NCI-H226 (cell line): Measurements from ENCODE around the gene SLC17A9.
"Not testable (repeated sequence)": the region's sequence is repeated elsewhere in the genome, so short reads cannot be mapped to it uniquely, and the experiment has no call there.

Experiments used
- DNase-seq: peaks from one replicate; pipeline ENCODE4 v3.0.0-alpha.2; 2015

Gene SLC17A9

DNA sequence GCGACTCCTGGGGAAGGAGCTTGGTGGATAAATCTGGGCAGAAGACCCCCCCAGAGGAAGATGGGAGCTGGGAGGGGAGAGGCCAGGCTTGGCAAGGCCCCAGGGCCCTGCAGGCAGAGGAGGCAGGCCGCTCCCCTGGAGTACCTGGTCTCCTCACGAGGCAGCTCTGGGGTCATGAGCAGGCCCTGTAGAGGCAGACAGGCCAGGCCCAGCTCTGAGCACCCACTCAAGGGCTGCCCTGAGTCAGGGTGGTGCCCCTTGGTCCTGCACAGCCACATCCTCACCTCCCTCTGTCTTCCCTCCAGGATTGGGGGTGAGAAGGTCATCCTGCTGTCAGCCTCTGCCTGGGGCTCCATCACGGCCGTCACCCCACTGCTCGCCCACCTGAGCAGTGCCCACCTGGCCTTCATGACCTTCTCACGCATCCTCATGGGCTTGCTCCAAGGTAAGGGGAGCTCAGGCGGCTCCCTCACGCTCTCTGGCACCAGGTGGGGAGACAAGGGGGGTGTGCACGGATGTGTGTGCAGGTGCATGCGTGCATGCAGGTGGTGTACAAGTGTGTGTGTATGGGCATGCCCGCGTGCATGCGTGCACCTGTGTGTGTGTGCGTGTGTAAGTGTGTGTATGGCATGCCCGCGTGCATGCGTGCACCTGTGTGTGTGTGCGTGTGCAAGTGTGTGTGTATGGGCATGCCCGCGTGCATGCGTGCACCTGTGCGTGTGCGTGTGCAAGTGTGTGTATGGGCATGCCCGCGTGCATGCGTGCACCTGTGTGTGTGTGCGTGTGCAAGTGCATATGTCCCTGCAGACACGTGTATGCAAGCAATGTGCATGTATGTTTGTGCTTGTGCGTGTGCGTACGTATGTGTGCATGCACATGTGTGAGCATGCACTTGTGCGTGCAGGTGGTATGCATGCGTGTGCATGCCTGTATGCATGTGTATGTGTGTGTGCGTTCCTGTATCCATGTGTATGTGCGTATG, 4.9 kb downstream of the SLC17A9 start:
- no peak for DNase-seq

DNA sequence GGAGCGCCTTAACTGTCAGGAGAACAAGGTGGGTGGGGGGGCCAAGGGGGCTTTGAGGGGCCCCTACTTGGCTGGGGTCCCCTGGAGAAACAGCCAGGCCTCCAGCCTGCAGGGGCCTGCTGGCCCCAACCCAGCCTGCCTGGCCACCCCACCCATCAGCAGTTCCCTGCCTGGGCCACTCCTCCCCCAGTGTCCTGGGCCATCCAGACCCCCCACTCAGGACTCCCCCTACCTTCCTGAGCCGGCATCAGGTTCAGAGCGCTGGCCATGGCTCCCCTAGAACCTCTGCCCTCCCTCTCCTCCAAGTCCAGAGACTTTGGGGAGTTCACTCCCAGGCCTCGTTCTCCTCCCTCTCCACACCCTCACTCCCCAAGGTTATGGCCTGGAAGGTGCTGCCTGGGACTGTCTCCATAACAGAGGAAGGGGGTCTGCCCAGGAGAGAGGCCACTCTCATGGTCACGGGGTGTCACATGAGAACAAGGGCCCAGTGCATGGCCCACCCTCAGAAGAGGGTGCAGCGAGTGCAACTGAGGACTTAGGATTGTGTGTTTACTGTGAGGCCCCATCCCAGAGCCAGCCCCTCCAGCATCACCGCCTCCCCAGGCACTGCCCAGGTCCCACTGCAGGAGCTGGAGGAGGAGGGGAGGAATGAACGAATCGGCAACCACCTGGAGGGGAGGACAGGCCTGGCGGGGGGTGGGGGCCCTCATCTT, 6.0 kb downstream of the SLC17A9 start:
- no peak for DNase-seq

DNA sequence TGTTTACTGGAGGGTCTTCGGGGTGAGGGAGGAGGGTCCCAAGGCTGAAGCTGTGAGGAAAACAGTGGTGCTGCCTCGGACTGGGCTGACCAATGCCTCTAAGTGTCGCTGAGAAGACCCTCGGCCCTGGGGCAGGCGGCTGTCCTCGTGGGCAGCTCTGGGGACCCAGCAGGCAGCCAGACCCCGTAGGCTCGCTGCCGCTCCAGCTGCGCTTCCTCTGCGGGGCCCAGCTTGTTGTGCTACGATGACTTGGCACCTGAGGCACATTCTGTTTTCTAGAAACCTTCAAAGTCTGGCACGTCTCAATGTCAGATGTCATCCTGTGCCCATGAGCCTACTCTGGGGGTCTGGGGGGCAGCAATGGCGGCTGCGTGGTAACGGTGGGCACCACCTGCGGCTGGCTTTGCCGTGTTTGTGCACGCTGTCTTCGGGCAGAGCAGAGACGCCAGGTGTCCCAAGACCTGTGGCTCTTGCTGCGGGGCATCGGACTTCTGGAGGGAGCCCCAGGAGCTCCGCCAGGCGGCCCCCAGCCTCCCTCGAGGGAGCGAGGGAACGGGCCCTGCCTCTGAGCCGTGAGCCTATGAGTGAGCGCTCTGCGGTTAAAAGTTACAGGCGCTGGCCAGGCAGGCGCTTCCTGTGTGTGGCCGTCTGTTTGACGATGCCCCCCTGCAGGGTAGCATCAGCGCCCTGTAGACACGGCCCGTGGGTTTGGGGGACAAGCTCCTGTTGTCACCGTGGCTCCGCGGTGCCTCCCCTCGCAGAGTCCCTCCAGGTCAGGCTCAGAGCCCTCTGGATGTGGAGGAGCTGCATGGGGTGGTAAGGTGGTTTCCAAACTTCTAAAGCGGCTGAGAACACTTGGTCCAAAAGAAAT, 6.8 kb downstream of the SLC17A9 start:
- no peak for DNase-seq

DNA sequence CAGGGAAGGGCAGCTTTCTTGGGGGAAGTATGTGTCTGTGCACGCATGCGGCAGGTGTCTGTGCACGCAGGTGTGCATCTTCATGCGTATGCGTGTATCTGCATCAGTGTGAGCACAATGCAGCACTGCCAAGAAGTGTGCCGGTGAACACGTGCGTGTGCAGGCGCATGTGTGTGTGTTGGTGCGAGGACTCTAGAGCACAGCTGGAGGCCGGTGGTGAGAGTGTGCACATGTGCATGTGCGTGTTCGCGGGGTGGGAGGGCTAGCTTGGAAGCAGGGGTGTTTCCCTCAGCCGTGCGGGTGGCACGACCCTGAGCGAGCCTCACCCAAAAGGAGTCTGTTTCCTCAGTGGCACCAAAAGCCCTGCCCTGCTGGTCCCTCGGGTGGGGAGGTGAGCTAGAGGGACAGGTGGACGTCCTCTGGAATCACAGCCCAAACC, 7.5 kb downstream of the SLC17A9 start:
- no peak for DNase-seq

DNA sequence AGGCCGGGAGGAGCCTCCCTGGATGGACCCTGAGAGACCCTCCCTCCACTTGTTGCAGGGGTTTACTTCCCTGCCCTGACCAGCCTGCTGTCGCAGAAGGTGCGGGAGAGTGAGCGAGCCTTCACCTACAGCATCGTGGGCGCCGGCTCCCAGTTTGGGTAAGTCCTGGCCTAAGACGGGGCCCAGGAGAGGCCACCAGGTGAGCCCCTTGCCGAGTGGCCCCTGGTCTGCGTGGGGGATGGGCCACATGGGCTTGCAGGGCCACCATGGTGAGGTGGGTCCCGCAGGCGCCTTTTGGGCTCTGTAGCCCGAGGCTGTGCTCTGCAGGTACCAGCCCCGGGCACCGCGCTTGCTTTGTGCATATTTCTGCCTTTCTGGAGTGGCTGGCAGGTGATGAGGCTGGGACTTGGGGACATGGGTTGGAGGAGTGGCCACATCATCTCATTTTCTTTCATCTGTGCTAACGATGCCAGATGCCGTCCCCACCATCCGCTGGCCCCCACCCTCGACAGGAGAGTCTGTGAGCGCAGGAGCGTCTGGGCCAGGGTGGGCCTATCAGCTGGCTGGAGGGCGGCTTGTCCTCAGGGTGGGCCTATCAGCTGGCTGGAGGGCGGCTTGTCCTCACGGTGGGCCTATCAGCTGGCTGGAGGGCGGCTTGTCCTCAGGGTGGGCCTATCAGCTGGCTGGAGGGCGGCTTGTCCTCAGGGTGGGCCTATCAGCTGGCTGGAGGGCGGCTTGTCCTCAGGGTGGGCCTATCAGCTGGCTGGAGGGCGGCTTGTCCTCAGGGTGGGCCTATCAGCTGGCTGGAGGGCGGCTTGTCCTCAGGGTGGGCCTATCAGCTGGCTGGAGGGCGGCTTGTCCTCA, 8.2 kb downstream of the SLC17A9 start:
- DNase-seq: not testable (repeated sequence)

DNA sequence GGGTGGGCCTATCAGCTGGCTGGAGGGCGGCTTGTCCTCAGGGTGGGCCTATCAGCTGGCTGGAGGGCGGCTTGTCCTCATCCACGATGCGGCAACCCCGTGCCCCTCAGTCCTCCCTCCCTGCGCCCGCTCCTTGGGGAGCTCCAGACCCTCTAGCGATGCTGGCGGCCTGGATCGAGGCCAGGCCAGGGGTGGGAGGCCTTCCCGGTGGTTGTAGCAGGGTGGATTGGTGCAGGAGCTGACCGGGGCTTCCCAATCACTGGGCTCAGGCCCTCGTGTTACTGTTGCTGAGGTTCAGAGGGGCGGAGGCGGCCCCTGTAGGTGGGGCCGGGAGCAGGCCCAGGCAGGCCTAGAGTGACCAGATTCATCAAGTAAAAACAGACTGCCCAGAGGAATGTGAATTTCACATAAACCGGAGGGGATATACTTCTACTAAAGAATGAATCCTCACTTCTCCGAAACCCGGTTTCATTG, 8.8 kb downstream of the SLC17A9 start:
- no peak for DNase-seq

DNA sequence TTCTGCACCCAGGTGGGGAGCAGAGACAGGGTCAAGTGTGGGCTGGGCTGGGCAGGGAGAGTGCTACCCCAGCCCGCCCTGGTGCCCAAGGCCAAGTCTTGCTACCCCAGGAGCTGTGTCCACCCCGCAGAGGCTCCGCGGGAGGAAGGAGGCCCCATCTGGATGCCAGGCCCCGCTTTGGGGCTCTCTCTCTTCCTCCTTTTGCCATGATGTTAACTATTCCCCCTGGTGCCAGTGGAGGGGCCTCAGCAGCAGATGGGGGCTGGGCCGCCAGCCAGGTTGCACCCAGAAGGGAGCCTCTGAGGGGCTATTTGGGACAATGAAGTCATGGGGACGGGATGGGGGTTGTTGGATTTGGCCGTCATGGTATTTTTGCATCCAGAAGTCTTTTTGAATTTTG, 9.3 kb downstream of the SLC17A9 start:
- DNase-seq: no peak

DNA sequence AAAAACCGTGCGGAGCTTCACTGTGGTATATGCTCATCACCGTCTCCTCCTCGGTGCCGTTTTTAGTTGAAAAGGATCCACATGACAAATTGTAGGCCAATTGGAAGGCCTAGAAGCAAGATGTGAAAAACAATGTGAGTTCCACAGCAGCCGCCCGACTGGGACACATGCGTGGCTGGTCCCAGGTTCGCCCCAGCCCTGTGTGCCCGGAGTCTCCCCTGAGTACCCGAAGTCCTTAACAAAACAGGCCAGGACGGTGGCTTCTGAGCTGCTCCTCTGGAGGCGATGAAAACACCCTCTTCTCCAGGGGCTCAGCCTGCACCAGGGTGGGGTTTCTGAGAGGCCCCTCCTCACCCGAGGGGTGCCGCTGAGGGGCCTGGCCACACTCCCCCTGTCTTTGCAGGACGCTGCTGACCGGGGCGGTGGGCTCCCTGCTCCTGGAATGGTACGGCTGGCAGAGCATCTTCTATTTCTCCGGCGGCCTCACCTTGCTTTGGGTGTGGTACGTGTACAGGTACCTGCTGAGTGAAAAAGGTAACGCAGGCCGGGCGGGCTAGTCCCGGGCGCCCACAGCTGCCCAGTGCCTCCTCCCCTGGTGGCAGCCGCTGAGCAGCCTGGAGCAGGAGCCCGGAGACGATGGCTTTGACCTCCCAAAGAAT, 9.8 kb downstream of the SLC17A9 start:
- DNase-seq: no peak

DNA sequence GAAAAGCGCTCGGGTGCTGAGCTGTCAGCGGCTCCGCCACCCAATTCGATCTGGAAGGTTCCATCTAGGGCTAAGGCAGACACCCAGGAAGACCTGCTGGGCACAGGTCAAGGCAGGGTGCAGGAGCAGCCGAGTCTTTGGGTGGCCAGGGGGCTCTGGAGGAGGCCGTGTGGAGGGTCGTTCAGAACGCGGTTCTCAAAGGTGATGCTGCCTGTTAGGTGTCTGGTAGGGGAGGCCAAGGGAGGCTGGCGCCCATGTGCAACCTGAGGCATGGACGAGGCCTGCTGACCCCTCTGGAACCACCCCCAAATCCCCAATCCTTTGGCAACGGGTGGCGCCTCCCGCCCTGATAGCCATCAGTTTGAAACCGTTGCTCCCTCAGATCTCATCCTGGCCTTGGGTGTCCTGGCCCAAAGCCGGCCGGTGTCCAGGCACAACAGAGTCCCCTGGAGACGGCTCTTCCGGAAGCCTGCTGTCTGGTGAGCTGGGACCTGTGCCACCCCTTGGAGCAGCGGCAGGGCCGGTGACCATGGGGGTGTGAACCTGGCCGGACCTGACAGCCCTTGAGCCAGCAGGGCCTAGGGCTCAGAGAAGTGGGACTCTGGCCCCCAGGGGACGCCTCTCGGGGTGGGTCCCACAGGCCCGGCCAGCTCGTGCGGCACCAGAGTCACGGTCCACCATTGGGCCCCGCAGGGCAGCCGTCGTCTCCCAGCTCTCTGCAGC, 10.5 kb downstream of the SLC17A9 start:
- no peak for DNase-seq

DNA sequence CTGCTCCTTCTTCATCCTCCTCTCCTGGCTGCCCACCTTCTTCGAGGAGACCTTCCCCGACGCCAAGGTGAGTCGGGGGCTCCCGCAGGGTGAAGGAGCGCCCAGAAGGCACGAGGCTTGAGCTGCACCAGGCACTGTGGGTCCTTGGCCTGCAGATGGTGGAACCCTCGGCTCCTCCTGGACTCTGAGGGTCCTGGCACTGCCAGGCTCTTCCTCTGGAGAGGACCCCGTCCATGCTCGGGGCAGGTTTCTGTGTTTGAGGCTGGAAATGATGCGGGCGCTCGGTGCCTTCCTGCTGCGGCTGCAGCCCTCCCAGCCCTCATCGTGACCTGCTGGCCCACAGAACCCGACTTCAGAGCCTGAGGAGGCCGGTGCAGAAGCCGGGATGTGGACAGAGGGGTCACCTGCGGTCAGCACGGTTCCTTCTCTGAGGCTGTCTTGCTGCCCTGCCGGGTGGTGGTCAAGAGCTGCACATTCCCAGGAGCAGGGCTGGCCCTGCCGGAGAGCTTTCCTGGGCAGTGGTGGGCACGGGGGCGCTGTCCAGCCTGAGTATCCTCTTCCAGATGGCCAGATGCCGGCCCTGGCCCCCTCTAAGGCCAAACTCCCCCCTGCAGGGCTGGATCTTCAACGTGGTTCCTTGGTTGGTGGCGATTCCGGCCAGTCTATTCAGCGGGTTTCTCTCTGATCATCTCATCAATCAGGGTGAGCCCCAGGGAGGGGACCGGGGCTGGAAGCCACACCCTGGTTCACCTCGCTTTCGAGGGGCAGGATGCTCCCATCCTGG, 11.3 kb downstream of the SLC17A9 start:
- DNase-seq: no peak

DNA sequence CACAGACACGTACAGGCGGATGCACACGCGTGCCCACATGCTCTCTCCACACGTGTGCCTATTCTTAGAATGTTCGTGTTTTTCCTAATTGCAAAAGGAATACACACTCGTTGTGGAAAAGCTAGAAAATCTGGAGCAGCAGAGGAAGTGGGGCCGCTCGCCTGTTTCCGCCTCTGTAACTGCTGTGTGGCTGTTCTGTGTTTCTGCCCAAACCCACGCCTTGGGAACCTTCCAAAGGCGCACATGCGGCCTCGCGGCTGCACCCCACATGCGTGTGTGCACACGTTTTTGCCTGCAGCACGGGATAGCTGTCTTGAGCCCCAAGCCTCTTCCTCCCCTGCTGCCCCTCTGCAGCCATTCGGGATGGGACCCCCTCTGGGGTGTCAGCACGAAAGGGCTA, 12.2 kb downstream of the SLC17A9 start:
- DNase-seq: no peak

DNA sequence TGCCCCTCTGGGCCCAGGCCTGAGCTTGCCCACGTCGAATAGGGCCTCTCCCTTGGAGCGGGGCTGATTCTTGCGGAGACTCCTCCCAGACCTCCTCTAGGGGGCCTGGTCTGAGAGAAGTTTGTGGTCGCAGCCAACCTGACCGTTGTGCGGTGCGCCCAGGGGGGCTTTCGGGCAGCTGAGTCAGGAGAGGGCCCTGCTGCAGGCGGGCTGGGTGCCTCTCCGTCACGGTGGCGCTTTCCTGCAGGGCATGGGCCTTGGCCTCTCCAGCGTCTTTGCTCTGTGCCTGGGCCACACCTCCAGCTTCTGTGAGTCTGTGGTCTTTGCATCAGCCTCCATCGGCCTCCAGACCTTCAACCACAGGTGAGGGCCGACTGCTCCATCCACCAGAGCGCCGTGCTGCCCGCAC, 12.9 kb downstream of the SLC17A9 start:
- no peak for DNase-seq

DNA sequence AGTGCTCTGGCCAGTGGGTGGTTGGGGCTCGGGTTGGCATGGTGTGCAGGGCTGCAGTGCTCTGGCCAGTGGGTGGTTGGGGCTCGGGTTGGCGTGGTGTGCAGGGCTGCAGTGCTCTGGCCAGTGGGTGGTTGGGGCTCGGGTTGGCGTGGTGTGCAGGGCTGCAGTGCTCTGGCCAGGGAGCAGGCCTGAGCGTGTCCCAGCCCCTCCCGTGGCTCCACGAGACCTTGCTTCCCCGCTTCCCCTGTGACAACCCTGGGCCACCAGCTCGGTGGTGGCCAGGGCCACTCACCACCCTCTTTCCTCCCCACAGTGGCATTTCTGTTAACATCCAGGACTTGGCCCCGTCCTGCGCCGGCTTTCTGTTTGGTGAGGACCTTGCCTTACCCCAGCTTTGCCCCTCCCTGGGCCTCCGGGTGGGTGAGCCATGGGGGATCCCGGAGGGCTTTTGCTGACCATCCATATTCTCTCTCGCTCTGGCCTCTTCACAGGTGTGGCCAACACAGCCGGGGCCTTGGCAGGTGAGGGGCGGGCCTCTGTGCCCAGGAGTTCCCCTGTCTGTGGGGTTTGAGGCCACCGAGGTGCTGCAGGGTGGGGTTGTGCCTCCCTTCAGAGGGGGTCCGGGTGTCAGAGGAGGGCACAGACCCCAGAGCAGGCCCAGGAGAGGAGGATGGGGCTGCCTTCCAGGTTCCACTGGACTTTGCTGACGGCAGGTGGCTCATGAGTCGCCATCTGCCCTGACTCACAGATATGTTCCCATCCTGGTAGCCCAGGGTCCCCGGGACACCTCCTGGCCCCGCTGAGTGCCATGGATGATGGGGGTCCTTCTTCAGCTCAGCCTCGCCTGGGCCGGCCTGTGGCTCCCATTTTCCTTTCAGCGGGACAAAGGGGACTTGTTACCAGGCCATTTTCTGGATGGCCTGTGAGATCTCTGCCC, 14.0 kb downstream of the SLC17A9 start:
- DNase-seq: no peak

DNA sequence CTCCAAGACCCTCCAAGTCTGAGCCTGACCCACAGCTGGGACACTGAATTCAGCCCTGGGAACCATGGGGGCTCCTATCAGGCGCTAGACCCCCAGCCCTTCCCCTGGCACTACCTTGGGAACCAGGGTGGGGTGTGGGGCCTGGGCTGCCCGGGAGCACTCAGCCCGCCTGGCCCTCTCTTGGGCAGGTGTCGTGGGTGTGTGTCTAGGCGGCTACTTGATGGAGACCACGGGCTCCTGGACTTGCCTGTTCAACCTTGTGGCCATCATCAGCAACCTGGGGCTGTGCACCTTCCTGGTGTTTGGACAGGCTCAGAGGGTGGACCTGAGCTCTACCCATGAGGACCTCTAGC, 14.6 kb downstream of the SLC17A9 start:
- DNase-seq: no peak

DNA sequence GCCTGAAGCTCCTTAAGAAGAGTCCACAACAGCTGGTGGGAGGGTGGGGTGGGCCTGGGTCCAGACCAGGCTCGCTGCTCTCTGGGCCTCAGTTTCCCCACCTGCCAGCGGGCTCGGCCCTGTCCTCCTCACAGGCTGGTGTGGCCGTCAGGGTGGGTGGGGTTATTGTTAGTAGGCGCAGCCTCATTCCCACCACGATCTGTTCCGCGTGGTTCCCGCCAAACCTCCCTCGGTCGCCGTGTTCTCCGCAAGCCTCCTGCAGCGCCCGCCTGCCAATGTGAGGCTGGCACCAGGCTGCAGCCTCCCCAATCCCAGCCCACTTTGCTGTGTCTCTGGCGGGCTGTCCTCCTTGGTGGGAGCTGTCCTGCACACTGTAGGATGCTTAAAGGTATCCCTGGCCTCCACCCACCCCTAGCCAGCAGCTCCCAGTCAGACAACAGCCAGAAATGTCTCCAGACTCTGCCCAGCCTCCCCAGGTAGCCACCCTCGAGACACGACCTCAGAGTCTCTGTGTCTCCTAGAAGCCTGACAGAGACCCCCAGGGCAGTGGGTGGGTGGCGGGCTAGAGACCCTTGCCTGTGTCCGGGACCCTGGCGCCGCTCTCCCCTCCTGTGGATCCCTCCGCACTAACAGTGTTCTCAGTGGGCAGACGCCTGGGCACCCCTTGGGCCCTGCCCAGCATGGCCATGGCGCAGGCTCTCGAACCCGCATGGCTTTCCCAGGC, 15.3 kb downstream of the SLC17A9 start:
- no peak for DNase-seq

DNA sequence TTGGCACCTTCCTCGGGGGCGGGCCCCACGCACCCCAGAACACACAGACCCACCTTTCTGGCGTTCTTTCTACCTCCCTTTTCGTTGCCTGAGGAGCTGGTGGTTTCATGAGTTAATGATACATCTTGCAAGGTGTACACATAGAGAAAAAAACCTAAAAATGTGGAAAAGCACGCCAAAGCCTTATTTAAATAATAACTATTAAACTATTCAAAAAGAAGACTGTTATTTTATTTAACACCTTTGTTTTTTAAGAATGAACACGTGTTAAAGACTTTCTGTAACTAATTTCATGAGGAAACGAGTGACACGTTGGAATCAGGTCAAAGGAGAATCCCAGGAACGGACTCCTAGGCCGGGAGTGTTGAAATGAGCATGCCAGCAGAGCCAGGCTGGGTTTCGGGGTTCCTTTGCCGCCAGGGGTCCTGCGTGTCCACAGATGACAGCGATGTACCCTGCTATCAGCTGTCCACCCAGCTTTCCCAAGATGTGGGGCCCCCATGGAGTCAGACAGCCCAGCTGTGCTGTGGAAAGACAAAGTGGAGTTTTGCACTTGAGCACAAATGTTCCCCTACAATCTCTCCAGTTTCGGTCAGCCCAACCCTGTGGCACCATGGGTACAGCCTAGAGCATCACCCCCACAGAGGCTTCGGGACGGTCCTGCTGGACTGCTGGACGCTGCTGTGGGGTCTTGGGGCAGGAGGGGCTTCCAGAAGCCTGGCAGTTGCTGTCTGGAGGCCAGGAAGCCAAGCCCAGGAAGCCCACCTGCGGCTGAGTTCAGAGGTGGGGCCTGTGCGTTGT, 16.1 kb downstream of the SLC17A9 start:
- DNase-seq: no peak

DNA sequence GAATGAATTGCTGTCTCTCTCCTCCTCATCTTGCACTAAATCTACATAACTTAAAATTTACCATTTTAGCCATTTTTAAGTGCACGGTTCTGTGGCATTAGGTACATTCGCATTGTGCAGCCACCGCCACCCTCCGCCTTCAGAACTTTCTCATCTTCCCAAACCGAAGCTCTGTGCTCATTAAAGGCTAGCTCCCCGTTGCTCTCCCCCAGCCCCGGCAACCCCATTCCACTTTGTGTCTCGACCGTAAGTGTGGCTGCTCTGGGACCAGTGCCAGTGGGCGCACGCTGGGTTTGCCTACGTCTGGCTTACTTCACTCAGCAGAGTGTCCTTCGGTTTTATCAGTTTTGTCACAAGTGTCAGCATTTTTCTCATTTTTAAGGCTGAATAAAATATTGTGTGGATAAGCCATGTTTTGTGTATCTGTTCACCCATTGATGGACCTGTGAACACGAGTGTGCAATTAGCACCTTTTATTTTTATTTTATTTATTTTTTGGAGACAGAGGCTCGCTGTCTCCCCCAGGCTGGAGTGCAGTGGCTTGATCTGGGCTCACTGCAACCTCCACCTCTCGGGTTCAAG, 16.8 kb downstream of the SLC17A9 start:
- DNase-seq: no peak
